RWPE1 (cell line): Measurements from ENCODE around the gene XXYLT1.

Experiments
- CTCF ChIA-PET: fragments of 350-600 bp; sonication (Branson Sonifier 250); formaldehyde crosslinking; extraction: SDS; loops from one replicate; lab custom pipeline; 2021; lab: Yijun Ruan, JAX
- POLR2A ChIA-PET: fragments of 400-600 bp; formaldehyde crosslinking; extraction: SDS; loops from one replicate; lab custom pipeline; 2020; ENCODE audit warnings: antibody characterized with exemption; ENCODE audit not compliant: low non-redundant PET; lab: Yijun Ruan, JAX
- DNase-seq: peaks from one replicate; pipeline ENCODE4 v3.0.0; 2012; ENCODE audit warnings: low spot score
- H3K27ac ChIP-seq: fragments of 450-650 bp; 2 replicates; pipeline ENCODE4 v1.5.1; 2017
- TF ChIP-seq, protein P1 (sequence below): fragments of 450-650 bp; conservative IDR thresholded peaks from 2 replicates; pipeline ENCODE4 v1.5.1; 2017; ENCODE audit warnings: low read depth, mild to moderate bottlenecking

The XXYLT1 gene

DNA sequence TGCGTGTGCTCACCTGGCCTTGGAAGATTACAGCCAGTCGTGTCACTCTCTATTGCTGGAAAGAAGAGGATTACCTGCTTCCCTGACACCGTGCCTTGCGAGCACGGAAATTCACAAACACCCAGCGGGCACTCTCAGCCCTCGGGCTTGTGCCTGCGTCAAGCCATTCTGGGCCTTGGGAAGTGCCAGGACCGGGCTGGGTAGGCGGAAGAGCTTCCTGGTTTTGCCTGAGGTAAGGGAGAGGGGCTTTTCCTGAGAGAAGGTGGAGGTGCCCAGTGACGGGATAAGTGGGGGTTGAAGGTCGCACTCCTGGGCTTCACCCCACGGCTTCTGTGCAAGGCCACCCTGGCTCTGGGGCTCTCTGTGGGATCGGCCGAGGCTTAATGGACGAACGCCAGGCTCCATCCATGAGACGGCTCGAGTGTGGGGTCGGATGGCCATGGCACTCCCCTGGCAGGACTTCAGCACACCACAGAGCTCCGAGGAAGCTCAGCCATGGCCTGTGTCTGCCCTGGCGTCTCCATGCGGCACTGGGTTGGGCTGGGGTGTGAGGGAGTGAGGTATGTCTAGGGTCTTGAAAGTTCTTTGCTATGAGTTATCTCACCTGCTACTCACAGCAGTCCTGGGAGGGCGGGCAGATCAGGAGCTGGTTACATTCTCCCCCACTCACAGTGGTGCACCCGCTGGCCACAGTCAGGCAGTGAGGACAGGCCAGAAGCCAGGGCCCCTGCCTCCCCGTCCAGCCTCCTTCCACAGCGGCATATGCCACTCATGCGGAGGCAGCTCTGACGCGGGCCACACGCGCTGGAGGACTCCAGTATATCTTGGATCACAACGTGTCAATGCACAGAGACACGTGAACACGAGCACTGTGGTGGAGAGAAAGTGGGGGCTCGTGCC lies 209.0 kb downstream of the XXYLT1 start:
- CTCF ChIA-PET = interaction anchor here (0.7 kb wide), 1 partner anchor 19 kb away, joined by 3 read pairs; no protein-coding TSS in a partner anchor
- POLR2A ChIA-PET = interaction anchor here (0.6 kb wide), 1 partner anchor 376 kb away, joined by 3 read pairs; no protein-coding TSS in a partner anchor
- TF ChIP-seq, protein P1, sequence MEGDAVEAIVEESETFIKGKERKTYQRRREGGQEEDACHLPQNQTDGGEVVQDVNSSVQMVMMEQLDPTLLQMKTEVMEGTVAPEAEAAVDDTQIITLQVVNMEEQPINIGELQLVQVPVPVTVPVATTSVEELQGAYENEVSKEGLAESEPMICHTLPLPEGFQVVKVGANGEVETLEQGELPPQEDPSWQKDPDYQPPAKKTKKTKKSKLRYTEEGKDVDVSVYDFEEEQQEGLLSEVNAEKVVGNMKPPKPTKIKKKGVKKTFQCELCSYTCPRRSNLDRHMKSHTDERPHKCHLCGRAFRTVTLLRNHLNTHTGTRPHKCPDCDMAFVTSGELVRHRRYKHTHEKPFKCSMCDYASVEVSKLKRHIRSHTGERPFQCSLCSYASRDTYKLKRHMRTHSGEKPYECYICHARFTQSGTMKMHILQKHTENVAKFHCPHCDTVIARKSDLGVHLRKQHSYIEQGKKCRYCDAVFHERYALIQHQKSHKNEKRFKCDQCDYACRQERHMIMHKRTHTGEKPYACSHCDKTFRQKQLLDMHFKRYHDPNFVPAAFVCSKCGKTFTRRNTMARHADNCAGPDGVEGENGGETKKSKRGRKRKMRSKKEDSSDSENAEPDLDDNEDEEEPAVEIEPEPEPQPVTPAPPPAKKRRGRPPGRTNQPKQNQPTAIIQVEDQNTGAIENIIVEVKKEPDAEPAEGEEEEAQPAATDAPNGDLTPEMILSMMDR = no peak
- H3K27ac ChIP-seq = no peak overlapping the region
- no peak for DNase-seq

GRCh38 chr3:195060531-195061291 lies 210.2 kb downstream of the XXYLT1 start:
- no peak overlapping the region for H3K27ac ChIP-seq
- TF ChIP-seq, protein P1 = no peak
- CTCF ChIA-PET = interaction anchor here (0.6 to 0.7 kb wide), 3 partner anchors 10 to 77 kb away, joined by 3 to 4 read pairs (median 3); no protein-coding TSS in a partner anchor
- DNase-seq = no peak
- POLR2A ChIA-PET = no interaction called here

DNA sequence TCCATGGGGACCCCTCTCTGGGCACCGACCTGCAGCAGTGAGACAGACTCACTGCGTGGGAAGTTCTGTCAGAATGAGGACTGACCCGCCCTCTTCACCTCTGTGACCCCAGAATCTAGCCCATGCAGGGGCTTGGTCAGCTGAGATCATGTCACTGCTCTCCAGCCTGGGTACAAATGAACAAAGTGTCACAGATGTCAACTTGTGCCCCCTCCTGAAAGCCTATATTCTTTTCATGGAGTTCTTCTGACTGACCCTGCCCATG lies 210.8 kb downstream of the XXYLT1 start:
- CTCF ChIA-PET = interaction anchor here (0.6 kb wide), 2 partner anchors 11 to 14 kb away, joined by 3 to 4 read pairs; no protein-coding TSS in a partner anchor
- TF ChIP-seq, protein P1 = no peak
- POLR2A ChIA-PET = no interaction called here
- no peak for DNase-seq
- H3K27ac ChIP-seq = no peak overlapping the region

GRCh38 chr3:195059471-195060216 lies 211.3 kb downstream of the XXYLT1 start:
- H3K27ac ChIP-seq = no peak overlapping the region
- POLR2A ChIA-PET = no interaction called here
- CTCF ChIA-PET = interaction anchor here (0.6 kb wide), 2 partner anchors 10 to 14 kb away, joined by 3 to 4 read pairs; no protein-coding TSS in a partner anchor
- TF ChIP-seq, protein P1 = no peak
- no peak for DNase-seq

DNA sequence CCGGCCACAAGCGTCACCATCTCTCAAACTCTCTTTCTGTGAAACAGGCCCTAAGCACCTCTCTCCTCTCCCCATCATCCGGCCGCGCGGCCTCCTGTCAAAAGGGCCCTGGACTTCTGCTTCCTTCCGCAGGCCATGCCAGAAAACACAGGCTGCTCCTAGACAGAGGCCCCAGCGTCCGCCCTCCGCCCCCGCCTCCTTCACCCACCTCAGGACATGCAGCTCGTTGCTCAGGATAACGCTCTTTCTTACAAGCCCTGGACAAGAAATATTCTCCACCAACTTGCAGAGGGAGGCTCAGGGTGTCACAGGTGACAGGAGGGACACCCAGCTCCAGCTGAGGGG lies 212.0 kb downstream of the XXYLT1 start:
- H3K27ac ChIP-seq = no peak overlapping the region
- POLR2A ChIA-PET = no interaction called here
- TF ChIP-seq, protein P1 = no peak
- CTCF ChIA-PET = no interaction called here
- no peak for DNase-seq
